SJSA1 (cell line): ENCODE data around the gene ARMC12. TPM values are rescaled to one million over a fixed set of nuclear protein-coding genes. Genes with fewer than 3 reads are reported as not detected.

Experiments
- DNase-seq, 2 experiments: peaks; one replicate each; pipeline ENCODE4 v3.0.0-alpha.2; 2015 to 2020; ENCODE audit warnings: low spot score in 2 of 2, low read depth in 1 of 2
- H3K27ac ChIP-seq: fragments of 250-450 bp; sonication (Bioruptor Pico); 2 replicates; pipeline ENCODE4 v1.5.1; 2020; ENCODE audit warnings: mild to moderate bottlenecking, moderate library complexity
- H3K27me3 ChIP-seq: fragments of 250-450 bp; sonication (Bioruptor Pico); replicated peaks from 2 replicates; pipeline ENCODE4 v1.5.1; 2020; ENCODE audit warnings: mild to moderate bottlenecking, moderate library complexity
- H3K36me3 ChIP-seq: fragments of 250-450 bp; sonication (Bioruptor Pico); 2 replicates; pipeline ENCODE4 v1.5.1; 2020; ENCODE audit warnings: mild to moderate bottlenecking
- H3K4me1 ChIP-seq: fragments of 250-450 bp; sonication (Bioruptor Pico); replicated peaks from 2 replicates; pipeline ENCODE4 v1.6.1; 2021; ENCODE audit warnings: mild to moderate bottlenecking
- H3K4me3 ChIP-seq: fragments of 250-450 bp; sonication (Bioruptor Pico); 2 replicates; pipeline ENCODE4 v1.5.1; 2020; ENCODE audit warnings: mild to moderate bottlenecking
- H3K9me3 ChIP-seq: fragments of 250-450 bp; sonication (Bioruptor Pico); replicated peaks from 2 replicates; pipeline ENCODE4 v1.5.1; 2020; ENCODE audit warnings: mild to moderate bottlenecking
- total RNA-seq: library from RNA; depleted of rRNA; stranded (reverse); fragments of >200 nt; shearing (Covaris generic); gene quantifications from 2 replicates; pipeline ENCODE4 v1.2.3, GENCODE V29; 2014

ARMC12 gene
- total RNA-seq, 1 experiment from 2014 or later, result not detected

DNA sequence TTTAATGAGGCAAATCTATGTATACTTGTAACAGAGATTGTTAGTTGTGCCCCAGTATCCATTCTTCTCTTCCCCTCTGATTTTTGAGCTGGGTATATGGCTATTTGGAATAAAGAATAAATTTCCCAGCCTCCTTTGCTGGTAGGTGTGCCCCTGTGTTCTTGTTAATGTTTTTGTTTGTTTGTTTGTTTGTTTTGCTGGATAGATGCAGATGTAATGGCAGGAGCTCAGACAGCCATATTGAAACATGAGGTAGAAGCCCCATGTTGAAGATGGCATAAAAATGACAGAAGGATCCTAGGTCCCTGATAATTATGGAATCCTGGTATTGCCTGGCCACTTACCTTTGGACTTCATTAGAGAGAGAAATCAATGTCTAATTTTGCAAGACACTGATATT is 28.2 kb upstream of the ARMC12 start:
- DNase-seq, result no peak
- H3K27me3 ChIP-seq, result no peaks in the 10 kb centered on the region
- H3K4me3 ChIP-seq, result no peak overlapping the region
- no peak overlapping the region for H3K27ac ChIP-seq
- no peaks in the 10 kb centered on the region for H3K9me3 ChIP-seq
- H3K36me3 ChIP-seq, result no peaks in the 10 kb centered on the region
- H3K4me1 ChIP-seq, result no peaks in the 10 kb centered on the region

GRCh38 chr6:35710241-35710847 is 26.5 kb upstream of the ARMC12 start:
- no peak for DNase-seq
- Histone ChIP-seq H3K4me1 (no peaks in the 10 kb centered on the region), H3K27me3 (no peaks in the 10 kb centered on the region), H3K27ac (no peak overlapping the region), H3K36me3 (no peaks in the 10 kb centered on the region), H3K9me3 (no peaks in the 10 kb centered on the region), H3K4me3 (no peak overlapping the region)

DNA sequence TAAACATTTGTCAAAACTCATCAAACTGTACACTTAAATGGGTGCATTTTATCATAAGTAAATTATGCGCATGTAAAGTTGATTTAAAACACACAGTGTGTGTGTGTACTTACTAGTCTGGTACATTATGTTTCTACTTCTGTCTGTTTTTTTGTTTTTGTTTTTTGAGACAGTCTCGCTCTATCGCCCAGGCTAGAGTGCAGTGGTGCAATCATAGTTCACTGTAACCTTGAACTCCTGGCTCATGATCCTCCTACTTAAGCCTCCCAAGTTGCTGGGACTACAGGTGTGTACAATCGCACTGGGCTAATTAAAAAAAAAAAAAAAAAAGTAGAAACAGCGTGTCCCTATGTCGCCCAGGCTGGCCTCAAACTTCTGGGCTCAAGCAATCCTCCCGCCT is 25.1 kb upstream of the ARMC12 start:
- H3K4me3 ChIP-seq, result no peak overlapping the region
- H3K36me3 ChIP-seq, result no peaks in the 10 kb centered on the region
- H3K4me1 ChIP-seq, result no peaks in the 10 kb centered on the region
- no peak overlapping the region for H3K27ac ChIP-seq
- no peaks in the 10 kb centered on the region for H3K9me3 ChIP-seq
- DNase-seq, result no peak
- H3K27me3 ChIP-seq, result no peaks in the 10 kb centered on the region

- DNase-seq, result no peak
- no peak overlapping the region for H3K27ac ChIP-seq
- no peaks in the 10 kb centered on the region for H3K9me3 ChIP-seq
- H3K27me3 ChIP-seq, result no peaks in the 10 kb centered on the region
- H3K36me3 ChIP-seq, result no peaks in the 10 kb centered on the region
- H3K4me1 ChIP-seq, result no peaks in the 10 kb centered on the region
- no peak overlapping the region for H3K4me3 ChIP-seq
Observed at GRCh38 chr6:35713006-35713767, 23.6 kb upstream of the ARMC12 start.

DNA sequence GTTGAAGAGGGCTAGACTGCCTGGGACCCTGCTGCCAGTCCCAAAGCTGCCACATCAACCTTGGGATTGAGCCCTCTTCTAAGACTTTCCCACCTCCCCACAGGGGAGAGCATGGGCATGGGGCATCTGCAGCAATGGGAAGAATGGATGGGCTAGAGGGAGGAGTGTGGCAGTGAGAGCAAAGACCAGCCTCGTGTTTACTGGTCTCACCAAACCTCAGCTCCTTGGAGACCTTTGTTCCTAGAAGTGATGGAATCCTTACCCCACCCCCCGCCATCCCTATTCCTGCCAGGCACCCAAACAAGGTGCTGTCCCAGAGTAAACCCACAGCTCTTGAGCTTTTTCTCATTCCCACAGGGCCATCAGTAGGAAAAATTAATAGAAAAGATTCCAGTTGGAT is 20.0 kb upstream of the ARMC12 start:
- Histone ChIP-seq H3K27me3 (no peaks in the 10 kb centered on the region), H3K36me3 (no peaks in the 10 kb centered on the region), H3K27ac (no peak overlapping the region), H3K4me3 (no peak overlapping the region), H3K4me1 (0 out of 2 replicates have a peak, but pooled peaks cover 4% of the 10 kb centered on the region), H3K9me3 (no peaks in the 10 kb centered on the region)
- DNase-seq, result no peak

- Histone ChIP-seq H3K4me1 (0 out of 2 replicates have a peak, but pooled peaks cover 4% of the 10 kb centered on the region), H3K27me3 (no peaks in the 10 kb centered on the region), H3K36me3 (no peaks in the 10 kb centered on the region), H3K9me3 (no peaks in the 10 kb centered on the region), H3K27ac (no peak overlapping the region), H3K4me3 (no peak overlapping the region)
- no peak for DNase-seq
Observed at GRCh38 chr6:35717449-35718374, 19.1 kb upstream of the ARMC12 start.

DNA sequence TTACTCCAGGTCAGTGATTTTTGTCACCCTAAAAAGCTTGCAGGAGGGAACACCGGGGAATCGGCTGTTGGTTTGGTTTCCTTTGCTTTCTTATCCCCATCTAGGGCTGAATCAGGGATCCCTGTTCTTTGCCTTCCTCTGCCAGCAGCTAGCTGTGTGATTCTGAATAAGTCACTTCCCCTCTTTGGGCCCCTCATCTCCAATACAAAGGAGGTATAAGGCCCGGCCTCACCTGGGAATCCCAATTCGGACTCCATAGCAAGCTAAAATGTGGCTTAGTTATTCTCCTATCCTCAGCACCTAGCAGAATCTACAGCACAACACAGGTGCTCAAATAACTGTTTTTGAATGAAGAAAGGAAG is 18.5 kb upstream of the ARMC12 start:
- Histone ChIP-seq H3K27ac (no peak overlapping the region), H3K36me3 (no peaks in the 10 kb centered on the region), H3K4me3 (no peak overlapping the region), H3K4me1 (0 out of 2 replicates have a peak, but pooled peaks cover 4% of the 10 kb centered on the region), H3K9me3 (no peaks in the 10 kb centered on the region), H3K27me3 (no peaks in the 10 kb centered on the region)
- no peak for DNase-seq

DNA sequence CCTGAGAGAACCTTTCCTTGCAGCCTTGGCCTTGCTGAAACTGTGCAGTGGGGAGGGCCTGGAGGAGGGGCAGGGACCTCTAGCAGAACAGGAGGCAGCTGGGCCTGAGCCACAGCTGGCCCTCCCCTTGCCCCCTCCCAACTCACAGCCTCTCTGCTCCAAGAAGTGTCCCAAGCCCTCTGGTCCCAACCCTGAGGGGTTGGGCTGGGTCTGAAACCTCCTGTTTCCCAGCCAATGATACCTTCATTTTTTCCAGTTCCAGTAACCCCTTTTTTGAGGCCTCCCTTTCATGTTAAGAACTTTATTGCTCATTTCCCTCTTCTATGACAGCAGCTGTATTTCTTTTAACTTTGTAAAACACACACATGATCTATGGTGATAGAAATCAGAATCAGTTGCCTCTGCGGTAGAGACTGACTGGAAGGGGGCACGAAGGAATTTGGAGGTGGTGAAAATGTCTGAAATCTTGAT is 17.9 kb upstream of the ARMC12 start:
- H3K36me3 ChIP-seq, result no peaks in the 10 kb centered on the region
- no peak overlapping the region for H3K27ac ChIP-seq
- H3K9me3 ChIP-seq, result no peaks in the 10 kb centered on the region
- H3K27me3 ChIP-seq, result no peaks in the 10 kb centered on the region
- H3K4me1 ChIP-seq, result 0 out of 2 replicates have a peak, but pooled peaks cover 4% of the 10 kb centered on the region
- no peak overlapping the region for H3K4me3 ChIP-seq
- DNase-seq, result no peak

DNA sequence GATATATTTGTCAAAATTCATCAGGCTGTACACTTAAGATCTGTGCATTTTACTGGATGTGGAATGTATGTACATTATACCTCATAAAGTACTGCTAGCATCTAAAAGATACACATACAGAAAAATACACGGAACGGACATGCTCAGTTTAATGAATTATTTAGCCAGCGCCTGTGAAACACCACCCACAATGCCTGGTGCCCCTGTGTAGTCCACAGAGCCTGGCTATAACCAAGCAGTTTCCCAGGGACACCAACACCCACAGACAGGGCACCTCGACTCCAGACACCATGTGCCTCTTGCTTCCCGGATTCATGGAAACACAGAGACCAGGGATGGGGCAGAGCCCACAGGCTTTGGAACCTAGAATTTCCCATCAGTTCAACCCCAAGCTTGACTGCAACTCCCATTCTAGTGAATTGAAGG is 17.4 kb upstream of the ARMC12 start:
- H3K4me3 ChIP-seq, result no peak overlapping the region
- no peak for DNase-seq
- H3K9me3 ChIP-seq, result no peaks in the 10 kb centered on the region
- 0 out of 2 replicates have a peak, but pooled peaks cover 4% of the 10 kb centered on the region for H3K4me1 ChIP-seq
- no peak overlapping the region for H3K27ac ChIP-seq
- H3K27me3 ChIP-seq, result no peaks in the 10 kb centered on the region
- no peaks in the 10 kb centered on the region for H3K36me3 ChIP-seq

DNA sequence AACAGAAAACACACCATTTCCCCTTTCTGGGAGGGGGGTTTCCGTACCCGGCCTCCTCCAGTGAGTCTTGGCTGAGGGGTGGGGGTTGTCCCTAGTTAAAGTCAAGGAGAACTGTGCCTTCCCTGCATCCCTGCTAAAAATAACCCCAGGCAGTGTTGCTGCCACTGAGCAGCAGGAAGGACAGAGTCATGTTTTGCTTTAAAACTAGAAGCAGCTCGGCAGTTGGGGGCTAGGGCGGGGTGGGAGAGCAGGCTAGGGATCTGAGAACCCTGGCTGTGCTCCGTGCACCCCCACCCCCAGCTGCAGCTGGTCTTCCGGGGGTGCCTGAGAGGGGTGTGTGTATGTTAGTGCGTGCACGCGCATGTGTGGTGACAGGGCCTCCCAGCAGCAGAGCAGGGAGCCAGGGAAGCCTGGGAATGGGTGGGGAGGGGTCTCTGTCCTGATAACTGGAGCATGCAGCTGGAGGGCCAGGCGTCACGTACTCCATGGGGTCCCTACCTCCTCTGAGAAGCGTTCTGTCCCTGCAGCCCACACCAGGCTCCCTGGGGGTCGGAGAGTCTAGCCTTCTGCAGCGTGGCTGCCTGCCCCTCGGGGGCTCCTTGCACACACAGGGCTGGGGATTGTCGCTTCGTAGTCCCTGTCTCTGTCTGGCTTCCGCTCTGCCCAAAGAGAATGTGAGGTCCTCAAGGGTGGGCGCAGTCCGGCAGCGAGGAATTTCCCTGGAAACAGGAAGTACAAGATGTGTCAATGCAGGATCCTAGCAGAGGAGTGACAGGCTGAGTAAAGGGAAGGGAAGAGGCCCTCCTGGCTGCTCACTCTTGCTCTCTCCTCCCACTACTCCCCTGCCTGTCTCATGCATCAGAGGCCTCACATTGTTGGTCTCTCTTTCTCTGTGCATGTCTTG is 16.8 kb upstream of the ARMC12 start:
- Histone ChIP-seq H3K27ac (no peak overlapping the region), H3K4me1 (0 out of 2 replicates have a peak, but pooled peaks cover 4% of the 10 kb centered on the region), H3K4me3 (no peak overlapping the region), H3K9me3 (no peaks in the 10 kb centered on the region), H3K27me3 (no peaks in the 10 kb centered on the region), H3K36me3 (no peaks in the 10 kb centered on the region)
- no peak for DNase-seq

GRCh38 chr6:35722121-35722761 is 14.6 kb upstream of the ARMC12 start:
- Histone ChIP-seq H3K27ac (no peak overlapping the region), H3K36me3 (no peaks in the 10 kb centered on the region), H3K4me3 (no peak overlapping the region), H3K9me3 (no peaks in the 10 kb centered on the region), H3K4me1 (peaks cover 11% of the 10 kb centered on the region), H3K27me3 (peaks cover 4% of the 10 kb centered on the region; the same call in 1 of the 2 replicates)
- DNase-seq, result no peak

DNA sequence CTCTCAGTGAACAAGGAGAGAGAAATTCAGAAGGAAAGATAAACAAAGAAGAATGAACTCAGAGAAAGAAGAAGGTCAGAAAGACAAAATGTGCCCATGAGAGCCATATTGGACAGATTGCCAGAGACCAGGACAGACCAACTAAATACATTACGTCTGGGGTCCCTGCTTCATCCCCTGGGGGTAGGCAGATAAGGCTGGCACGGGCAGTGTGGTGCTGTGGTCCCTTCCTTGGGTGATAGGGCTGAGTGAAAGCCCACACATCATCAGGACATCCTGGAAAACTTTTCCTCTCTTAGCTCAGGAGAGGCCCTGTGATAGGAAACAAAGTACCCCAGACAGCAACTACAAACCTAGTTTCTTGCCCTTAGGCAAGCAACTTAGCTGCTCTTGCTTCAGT is 13.2 kb upstream of the ARMC12 start:
- Histone ChIP-seq H3K36me3 (no peaks in the 10 kb centered on the region), H3K4me3 (no peak overlapping the region), H3K27ac (no peak overlapping the region), H3K4me1 (peaks cover 22% of the 10 kb centered on the region), H3K27me3 (peaks cover 4% of the 10 kb centered on the region; the same call in 1 of the 2 replicates), H3K9me3 (no peaks in the 10 kb centered on the region)
- no peak for DNase-seq
